Breast epithelium (tissue), 4 donors: ENCODE data around the gene DTX4. TPM values are rescaled to one million over a fixed set of nuclear protein-coding genes. Genes with fewer than 3 reads are reported as not detected.

Experiments used
- DNase-seq, 2 donors: peaks; one replicate each; pipeline ENCODE4 v3.0.0-alpha.2; 2019; ENCODE audit warnings: low spot score in 2 of 2
- H3K27ac ChIP-seq, 2 donors: fragments of 200-600 bp; sonication (generic) in 1 of 2; one replicate each; pipeline ENCODE4 v1.5.1; 2016 to 2019; ENCODE audit warnings: mild to moderate bottlenecking in 1 of 2
- H3K27me3 ChIP-seq, 2 donors: fragments of 200-600 bp; sonication (generic) in 1 of 2; one replicate each; pipeline versions ENCODE4 v1.5.1 to v1.6.0; 2017 to 2019; ENCODE audit warnings: control low read depth in 1 of 2, mild to moderate bottlenecking in 1 of 2
- H3K36me3 ChIP-seq: fragments of 200-600 bp; one replicate; pipeline ENCODE4 v1.5.1; 2019
- H3K4me1 ChIP-seq, 2 donors: fragments of 200-600 bp; sonication (generic); one replicate each; pipeline ENCODE4 v1.5.1; 2016 to 2019; ENCODE audit warnings: control low read depth in 1 of 2
- H3K4me3 ChIP-seq, 3 donors: fragments of 200-600 bp; sonication (generic); 1 replicate in 2 of 3; 2 replicates in 1 of 3; pipeline ENCODE4 v1.5.1; 2016 to 2019; ENCODE audit warnings: mild to moderate bottlenecking in 3 of 3, moderate library complexity in 2 of 3
- H3K9me3 ChIP-seq, 2 donors: fragments of 200-600 bp; sonication (generic) in 1 of 2; one replicate each; pipeline ENCODE4 v1.5.1; 2016 to 2019; ENCODE audit warnings: control low read depth in 1 of 2
- CTCF ChIP-seq, 3 donors: fragments of 450-650 bp; IDR thresholded peaks; one replicate each; pipeline ENCODE4 v1.5.1; 2016 to 2017; ENCODE audit warnings: antibody characterized with exemption in 3 of 3, mild to moderate bottlenecking in 3 of 3, moderate library complexity in 3 of 3
- POLR2A ChIP-seq: fragments of 450-650 bp; IDR thresholded peaks from one replicate; pipeline ENCODE4 v1.6.1; 2016; ENCODE audit warnings: antibody characterized with exemption, mild to moderate bottlenecking, moderate library complexity
- POLR2AphosphoS5 ChIP-seq, 3 donors: sonication (generic); formaldehyde crosslinking; IDR thresholded peaks; one replicate each; pipeline ENCODE4 v1.6.1; 2017; ENCODE audit warnings: antibody characterized with exemption in 3 of 3
- intact Hi-C: fragments of 100-400 bp; cut with DNase I; formaldehyde crosslinking; loops from one replicate; pipeline ENCODE4 v1.15.1; 2023; ENCODE audit warnings: low total_unique reads
- total RNA-seq, 3 donors: library from RNA; depleted of rRNA; stranded (reverse); fragments of >200 nt; gene quantifications; one replicate each; pipeline ENCODE4 v1.1.0, GENCODE V29; 2016

DTX4 gene
- total RNA-seq, 3 donors from 2014 or later, result 7.5 to 22.9 (median 10.8) TPM

DNA sequence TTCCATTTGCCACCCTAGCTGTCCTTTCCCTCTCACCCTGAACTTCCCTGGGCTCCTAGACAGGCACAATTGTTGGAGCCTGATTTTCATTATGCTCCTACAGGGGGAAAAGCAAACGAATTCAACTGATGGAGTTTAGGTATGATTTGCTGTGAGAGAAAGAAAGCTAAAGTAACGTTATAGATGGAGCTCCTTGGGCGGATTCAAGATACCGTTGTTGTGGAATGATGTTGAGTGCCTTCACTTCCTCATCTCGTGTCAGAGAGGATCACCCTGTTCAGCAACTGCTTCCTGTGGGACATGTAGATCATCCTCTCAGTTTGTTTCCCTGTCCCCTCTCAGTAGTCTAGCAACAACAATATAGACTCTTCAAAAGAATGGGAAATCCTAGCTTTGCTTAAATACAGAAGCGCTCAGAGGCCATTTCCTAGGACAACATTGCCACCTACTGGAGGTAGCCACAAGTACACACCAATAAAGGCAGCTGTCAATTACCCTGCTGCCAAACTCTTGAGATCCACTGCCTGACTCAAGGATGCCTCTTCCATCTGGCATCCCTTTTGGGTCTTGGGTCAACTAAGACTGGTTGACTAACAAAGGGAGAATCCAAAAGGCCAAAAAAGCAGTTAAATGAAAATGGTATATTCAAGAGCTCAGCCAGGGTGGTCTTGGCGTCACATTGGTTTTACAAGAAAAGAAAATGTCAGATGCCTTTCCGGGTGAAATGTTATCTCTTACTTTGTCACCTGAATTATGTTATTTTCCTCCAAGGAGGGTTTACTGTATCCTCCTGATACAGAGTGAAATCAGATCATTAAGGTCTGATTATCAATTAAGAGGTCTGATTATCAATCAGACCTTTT, 13.5 kb upstream of the DTX4 start:
- Histone ChIP-seq H3K4me3 (no peak overlapping the region), H3K27ac (no peak overlapping the region), H3K36me3 (no peaks in the 10 kb centered on the region), H3K4me1 (no peaks in the 10 kb centered on the region), H3K9me3 (no peaks in the 10 kb centered on the region), H3K27me3 (no peaks in the 10 kb centered on the region)
- no peak for DNase-seq
- TF ChIP-seq POLR2A, result no peak
- no peak for TF ChIP-seq POLR2AphosphoS5 (IDR thresholded peaks at IDR 0.05)
- peak; percentile 18 to 75 (median 73) for TF ChIP-seq CTCF (IDR thresholded peaks at IDR 0.05)
- intact Hi-C loops, result no loop called here

DNA sequence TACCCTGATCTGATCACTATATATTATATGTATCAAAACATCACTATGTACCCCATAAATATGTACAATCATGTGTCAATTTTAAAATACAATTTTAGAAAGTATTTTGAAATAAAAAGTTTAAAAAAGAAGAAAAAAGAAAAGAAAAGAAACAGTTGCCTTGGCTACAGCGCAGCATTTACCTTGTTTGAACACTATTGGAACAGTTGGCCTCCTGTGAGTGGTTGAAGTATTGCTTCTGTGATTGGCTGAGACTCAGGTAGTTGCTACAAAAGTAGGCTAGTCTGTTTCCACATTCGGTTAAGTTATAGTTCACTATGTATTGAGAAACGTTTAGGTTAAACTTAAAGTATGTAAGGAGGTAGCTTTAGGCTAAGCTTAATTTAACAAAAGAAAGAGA, 7.9 kb upstream of the DTX4 start:
- H3K36me3 ChIP-seq, result no peaks in the 10 kb centered on the region
- no peaks in the 10 kb centered on the region for H3K27me3 ChIP-seq
- no peaks in the 10 kb centered on the region for H3K9me3 ChIP-seq
- no peak overlapping the region for H3K4me3 ChIP-seq
- no peak for DNase-seq
- intact Hi-C loops, result no loop called here
- no peak for TF ChIP-seq CTCF (IDR thresholded peaks at IDR 0.05)
- no peak for TF ChIP-seq POLR2A
- TF ChIP-seq POLR2AphosphoS5 (IDR thresholded peaks at IDR 0.05), result no peak
- H3K27ac ChIP-seq, result no peak overlapping the region
- H3K4me1 ChIP-seq, result no peaks in the 10 kb centered on the region

DNA sequence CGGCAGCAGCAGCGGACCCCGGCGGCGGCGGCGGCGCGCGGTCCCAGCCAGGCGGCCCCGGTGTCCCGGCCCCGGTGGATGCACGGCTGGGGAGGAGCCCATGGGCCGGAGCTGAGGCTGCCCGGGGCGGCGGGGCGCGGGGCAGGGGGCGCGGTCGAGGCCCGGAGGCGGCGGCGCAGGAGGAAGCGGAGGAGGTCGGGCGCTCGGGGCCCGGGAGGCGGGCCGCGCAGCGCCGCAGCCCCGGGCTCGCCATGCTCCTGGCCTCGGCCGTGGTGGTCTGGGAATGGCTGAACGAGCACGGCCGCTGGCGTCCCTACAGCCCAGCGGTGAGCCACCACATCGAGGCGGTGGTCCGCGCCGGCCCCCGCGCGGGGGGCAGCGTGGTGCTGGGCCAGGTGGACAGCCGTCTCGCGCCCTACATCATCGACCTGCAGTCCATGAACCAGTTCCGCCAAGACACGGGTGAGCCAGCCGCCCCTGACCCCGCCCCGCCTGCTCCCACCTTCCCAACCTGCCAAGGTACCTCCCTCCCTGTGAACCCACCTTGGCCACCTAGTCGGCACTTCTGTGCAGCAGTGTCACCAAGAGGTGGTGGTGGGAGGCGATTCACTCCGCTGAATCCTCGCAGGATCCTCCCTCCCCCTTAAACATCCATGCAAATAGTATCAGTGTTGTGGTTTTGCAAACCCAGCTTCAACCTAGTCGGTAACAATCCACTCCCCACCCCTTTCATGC, 580 bp downstream of the DTX4 start:
- TF ChIP-seq POLR2AphosphoS5 (IDR thresholded peaks at IDR 0.05), result no peak
- TF ChIP-seq CTCF (IDR thresholded peaks at IDR 0.05), result no peak
- TF ChIP-seq POLR2A, result no peak
- DNase-seq, result no peak

DNA sequence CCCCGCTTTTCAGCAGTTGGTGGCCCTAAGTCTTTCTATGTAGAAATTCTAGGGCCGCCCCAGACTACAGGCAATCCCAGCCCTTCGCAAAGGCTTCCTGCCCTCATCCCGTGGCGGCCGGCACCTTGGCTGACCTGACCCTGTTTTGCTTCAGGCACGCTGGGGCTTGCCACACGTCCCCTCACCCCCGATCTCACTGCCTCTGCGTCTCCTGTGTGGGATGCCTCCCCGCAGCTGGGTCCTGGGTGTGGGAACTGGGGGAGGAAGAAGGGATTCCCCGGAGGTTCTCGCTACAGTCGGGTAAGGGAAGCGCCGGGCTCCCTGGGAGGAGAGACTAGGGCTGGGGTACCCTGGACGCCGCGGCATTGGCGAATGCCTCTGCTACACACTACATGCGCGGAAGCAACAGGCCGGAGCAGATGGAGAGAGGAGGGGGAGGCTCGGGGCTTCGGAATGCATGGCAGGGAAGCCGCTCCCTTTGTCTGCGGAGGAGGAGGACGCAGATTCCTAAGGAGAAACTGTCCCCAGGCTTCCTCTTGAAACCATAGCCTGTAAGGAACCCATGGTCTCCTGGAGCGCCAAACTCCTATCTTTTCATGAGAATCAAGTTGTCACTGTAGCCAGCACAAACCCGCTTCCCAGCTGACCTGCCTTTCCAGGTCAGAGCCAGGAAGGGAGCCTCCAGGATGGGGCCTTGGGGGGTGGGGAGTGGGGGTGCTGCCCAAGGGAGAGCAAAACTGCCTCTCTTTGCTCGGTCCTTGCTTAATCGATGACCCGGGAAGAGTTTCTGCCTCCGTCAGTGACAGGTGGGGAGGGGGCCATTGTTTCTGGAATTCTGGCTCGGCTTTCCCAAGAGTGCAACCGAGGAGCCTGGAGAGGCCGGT, 1.4 kb downstream of the DTX4 start:
- intact Hi-C loops, result loop anchor here (5.0 to 10.0 kb wide), 2 partner anchors 34 to 1369 kb away; no protein-coding TSS in a partner anchor
- Histone ChIP-seq H3K27ac (peak overlapping the region; percentile 69 to 91), H3K36me3 (no peaks in the 10 kb centered on the region), H3K9me3 (no peaks in the 10 kb centered on the region), H3K27me3 (no peaks in the 10 kb centered on the region), H3K4me1 (peaks cover 0 to 6% of the 10 kb centered on the region in 2 donors), H3K4me3 (peak overlapping the region; percentile 58 to 96 (median 72))
- peak in 1 of 2 donors; percentile 33 for DNase-seq
- TF ChIP-seq POLR2A (no peak), POLR2AphosphoS5 (IDR thresholded peaks at IDR 0.05) (no peak), CTCF (IDR thresholded peaks at IDR 0.05) (no peak)

More for the DNA sequence above, 580 bp downstream of the DTX4 start:
- H3K4me3 ChIP-seq, result peak overlapping the region; percentile 58 to 96 (median 72)
- intact Hi-C loops, result loop anchor here (1.0 to 10.0 kb wide), 3 partner anchors 20 to 1368 kb away; no protein-coding TSS in a partner anchor
- no peaks in the 10 kb centered on the region for H3K36me3 ChIP-seq
- H3K27me3 ChIP-seq, result no peaks in the 10 kb centered on the region
- no peaks in the 10 kb centered on the region for H3K9me3 ChIP-seq
- H3K27ac ChIP-seq, result peak overlapping the region; percentile 69 to 91
- H3K4me1 ChIP-seq, result peaks cover 0 to 6% of the 10 kb centered on the region in 2 donors
